Fibroblast of lung (primary cell): ENCODE results near the gene ELOVL5.

Experiments
- EZH2 ChIP-seq: IDR thresholded peaks from 2 replicates; pipeline ENCODE4 v1.5.1; 2012; ENCODE audit warnings: low read length, control low read depth, mild to moderate bottlenecking; ENCODE audit errors: missing control alignments
- TF ChIP-seq, protein P1 (sequence below), 2 donors: IDR thresholded peaks in 1 of 2; conservative IDR thresholded peaks in 1 of 2; 1 replicate in 1 of 2; 2 replicates in 1 of 2; pipeline ENCODE4 v1.5.1; 2011 to 2012; ENCODE audit warnings: low read length in 2 of 2, control low read depth in 1 of 2, inconsistent platforms in 1 of 2, low read depth in 1 of 2, mild to moderate bottlenecking in 1 of 2

DNA sequence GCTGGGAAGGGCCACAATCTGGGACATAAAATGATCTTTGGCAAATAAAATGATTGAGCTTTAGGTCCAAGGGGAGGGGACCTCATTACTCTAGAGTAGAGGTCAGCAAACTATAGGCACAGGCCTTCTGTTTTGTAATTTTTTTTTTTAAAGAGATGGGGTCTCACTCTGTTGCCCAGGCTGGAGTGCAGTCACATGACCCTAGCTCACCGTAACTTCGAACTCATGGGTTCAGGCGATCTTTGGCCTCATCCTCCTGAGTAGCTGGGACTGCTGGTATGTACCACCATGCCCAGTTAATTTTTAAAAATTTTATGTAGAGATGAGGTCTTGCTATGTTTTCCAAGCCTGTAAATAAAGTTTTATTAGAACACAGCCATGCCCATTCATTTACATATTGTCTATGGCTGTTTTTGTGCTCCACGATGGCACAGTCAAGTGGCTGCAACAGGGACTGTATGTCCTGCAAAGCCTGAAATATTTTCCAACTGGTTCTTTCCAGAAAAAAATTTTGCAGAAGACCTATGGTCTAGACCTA lies 82.1 kb downstream of the ELOVL5 start:
- TF ChIP-seq, protein P1, sequence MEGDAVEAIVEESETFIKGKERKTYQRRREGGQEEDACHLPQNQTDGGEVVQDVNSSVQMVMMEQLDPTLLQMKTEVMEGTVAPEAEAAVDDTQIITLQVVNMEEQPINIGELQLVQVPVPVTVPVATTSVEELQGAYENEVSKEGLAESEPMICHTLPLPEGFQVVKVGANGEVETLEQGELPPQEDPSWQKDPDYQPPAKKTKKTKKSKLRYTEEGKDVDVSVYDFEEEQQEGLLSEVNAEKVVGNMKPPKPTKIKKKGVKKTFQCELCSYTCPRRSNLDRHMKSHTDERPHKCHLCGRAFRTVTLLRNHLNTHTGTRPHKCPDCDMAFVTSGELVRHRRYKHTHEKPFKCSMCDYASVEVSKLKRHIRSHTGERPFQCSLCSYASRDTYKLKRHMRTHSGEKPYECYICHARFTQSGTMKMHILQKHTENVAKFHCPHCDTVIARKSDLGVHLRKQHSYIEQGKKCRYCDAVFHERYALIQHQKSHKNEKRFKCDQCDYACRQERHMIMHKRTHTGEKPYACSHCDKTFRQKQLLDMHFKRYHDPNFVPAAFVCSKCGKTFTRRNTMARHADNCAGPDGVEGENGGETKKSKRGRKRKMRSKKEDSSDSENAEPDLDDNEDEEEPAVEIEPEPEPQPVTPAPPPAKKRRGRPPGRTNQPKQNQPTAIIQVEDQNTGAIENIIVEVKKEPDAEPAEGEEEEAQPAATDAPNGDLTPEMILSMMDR (conservative IDR thresholded peaks at IDR 0.05 in 1 of 2, IDR thresholded peaks at IDR 0.05 in 1 of 2; ENCODE audit: low read depth in 1 of 2, low read length in 2 of 2), result no peak
- no peak for TF ChIP-seq EZH2
